Thyroid gland (tissue), 4 donors: Measurements from ENCODE around the gene MTG2.

Source experiments
- POLR2A ChIP-seq, 2 donors: fragments of 450-650 bp; IDR thresholded peaks; one replicate each; pipeline ENCODE4 v1.6.1; 2017; ENCODE audit warnings: antibody characterized with exemption in 2 of 2, mild to moderate bottlenecking in 2 of 2, moderate library complexity in 1 of 2
- TF ChIP-seq, protein P1 (sequence below), 6 experiments: fragments of 200-600 bp in 3 of 6; fragments of 450-650 bp in 3 of 6; sonication (generic) in 3 of 6; IDR thresholded peaks; one replicate each; pipeline ENCODE4 v1.5.1; 2016 to 2019; ENCODE audit warnings: antibody characterized with exemption in 6 of 6, mild to moderate bottlenecking in 2 of 6, inconsistent platforms in 1 of 6, moderate library complexity in 1 of 6

DNA sequence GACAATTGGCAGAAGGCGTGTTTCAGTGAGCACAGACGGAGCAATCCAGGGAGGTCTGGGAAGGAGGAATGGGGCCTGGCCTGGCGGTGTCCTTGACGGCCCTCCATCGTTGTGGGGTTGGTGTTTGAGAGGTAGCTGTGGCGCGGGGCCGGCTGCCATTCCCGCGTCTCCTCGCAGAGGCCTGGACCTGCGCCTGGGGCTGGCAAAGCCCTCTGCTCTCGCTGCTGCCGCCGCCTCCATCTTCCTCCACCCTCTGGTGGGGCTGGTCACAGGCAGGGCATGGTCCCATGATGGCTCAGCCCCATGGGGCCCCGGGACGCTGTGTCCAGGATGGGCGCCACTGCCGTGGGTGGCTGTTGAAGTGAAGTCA lies 63.1 kb downstream of the MTG2 start:
- no peak for TF ChIP-seq POLR2A (IDR thresholded peaks at IDR 0.05)
- TF ChIP-seq, protein P1, sequence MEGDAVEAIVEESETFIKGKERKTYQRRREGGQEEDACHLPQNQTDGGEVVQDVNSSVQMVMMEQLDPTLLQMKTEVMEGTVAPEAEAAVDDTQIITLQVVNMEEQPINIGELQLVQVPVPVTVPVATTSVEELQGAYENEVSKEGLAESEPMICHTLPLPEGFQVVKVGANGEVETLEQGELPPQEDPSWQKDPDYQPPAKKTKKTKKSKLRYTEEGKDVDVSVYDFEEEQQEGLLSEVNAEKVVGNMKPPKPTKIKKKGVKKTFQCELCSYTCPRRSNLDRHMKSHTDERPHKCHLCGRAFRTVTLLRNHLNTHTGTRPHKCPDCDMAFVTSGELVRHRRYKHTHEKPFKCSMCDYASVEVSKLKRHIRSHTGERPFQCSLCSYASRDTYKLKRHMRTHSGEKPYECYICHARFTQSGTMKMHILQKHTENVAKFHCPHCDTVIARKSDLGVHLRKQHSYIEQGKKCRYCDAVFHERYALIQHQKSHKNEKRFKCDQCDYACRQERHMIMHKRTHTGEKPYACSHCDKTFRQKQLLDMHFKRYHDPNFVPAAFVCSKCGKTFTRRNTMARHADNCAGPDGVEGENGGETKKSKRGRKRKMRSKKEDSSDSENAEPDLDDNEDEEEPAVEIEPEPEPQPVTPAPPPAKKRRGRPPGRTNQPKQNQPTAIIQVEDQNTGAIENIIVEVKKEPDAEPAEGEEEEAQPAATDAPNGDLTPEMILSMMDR (IDR thresholded peaks at IDR 0.05) = no peak
